HEK293T (cell line): ENCODE measurements around the gene AP5Z1.

Experiments used
- FOXA1 ChIP-seq: fragments of 450-650 bp; IDR thresholded peaks from 2 replicates; pipeline ENCODE4 v1.6.1; 2016; ENCODE audit warnings: mild to moderate bottlenecking
- SUZ12 ChIP-seq: fragments of 450-650 bp; IDR thresholded peaks from 2 replicates; pipeline ENCODE4 v1.6.1; 2016; ENCODE audit warnings: mild to moderate bottlenecking
- TARDBP ChIP-seq: fragments of 450-650 bp; IDR thresholded peaks from 2 replicates; pipeline ENCODE4 v1.6.1; 2016
- ZNF384 ChIP-seq: fragments of 450-650 bp; IDR thresholded peaks from 2 replicates; pipeline ENCODE4 v1.6.1; 2016

DNA sequence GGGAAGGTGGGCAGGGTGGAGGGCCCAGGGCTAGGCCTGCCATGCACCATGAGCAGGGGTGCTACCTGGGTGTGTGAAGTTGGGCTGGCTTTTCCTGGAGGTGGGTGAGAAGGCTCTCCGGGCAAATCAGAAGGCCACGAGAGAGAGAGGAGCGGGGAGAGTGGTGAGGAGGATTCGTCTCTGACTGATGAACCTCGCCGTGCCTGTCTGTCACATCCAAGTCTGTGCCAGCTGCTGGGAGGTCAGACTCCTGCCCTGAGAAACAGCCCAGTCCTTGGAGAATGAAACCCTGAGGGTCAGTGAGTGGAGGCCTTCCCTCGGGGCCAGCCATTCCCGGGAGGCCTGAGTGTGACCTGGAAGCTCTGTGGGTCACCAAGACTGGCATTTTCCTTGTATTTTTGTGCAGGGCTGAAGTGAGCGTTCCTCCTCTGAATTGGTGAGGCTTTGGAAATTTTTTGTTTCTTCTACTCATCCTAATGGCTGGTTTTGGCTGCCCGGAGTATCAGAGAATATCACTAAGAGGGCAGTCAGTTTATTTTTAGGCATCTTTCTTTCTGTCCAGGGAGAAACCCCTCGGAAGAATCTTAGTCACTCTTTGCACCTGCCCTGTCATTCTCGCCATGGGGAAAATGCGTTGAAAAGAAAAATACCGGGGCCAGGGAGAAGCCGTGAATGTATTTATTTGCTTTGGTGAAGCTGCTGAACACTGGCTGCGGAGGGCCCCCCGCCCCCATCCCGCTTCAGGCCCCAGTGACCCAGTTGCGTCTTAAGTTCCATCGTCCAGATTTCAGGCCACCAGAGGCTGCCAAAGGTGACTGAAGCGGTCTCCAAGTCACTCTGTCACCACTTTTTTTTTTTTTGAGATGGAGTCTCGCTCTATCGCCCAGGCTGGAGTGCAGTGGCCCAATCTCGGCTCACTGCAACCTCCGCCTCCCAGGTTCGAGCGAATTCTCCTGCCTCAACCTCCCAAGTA lies 6.5 kb upstream of the AP5Z1 start:
- TF ChIP-seq ZNF384 (no peak), FOXA1 (no peak), TARDBP (no peak), SUZ12 (no peak)
